Measurements from ENCODE around the gene ABI1.

GRCh38 chr10:26809973-26810372, 50.8 kb downstream of the ABI1 start:
- TF ChIP-seq CTCF (conservative IDR thresholded peaks at IDR 0.05) (no peak), EZH2 (IDR thresholded peaks at IDR 0.05; ENCODE audit: low read depth) (no peak)

All from PC-9 (cell line).